Uterus (tissue), 4 donors: ENCODE results near the gene ARHGAP8. TPM values are rescaled to one million over a fixed set of nuclear protein-coding genes. Genes with fewer than 3 reads are reported as not detected.

ENCODE experiments used
- DNase-seq, 2 donors: peaks; one replicate each; pipeline ENCODE4 v3.0.0-alpha.2; 2019 to 2020
- H3K27ac ChIP-seq, 2 donors: fragments of 200-600 bp; sonication (generic); 1 replicate in 1 of 2; 2 replicates in 1 of 2; pipeline ENCODE4 v1.5.1; 2016 to 2018
- H3K27me3 ChIP-seq, 2 donors: fragments of 200-600 bp; sonication (generic); one replicate each; pipeline ENCODE4 v1.5.1; 2018 to 2019; ENCODE audit warnings: control low read depth in 1 of 2
- H3K36me3 ChIP-seq, 2 donors: fragments of 200-600 bp; sonication (generic); one replicate each; pipeline ENCODE4 v1.5.1; 2019; ENCODE audit warnings: control low read depth in 1 of 2
- H3K4me1 ChIP-seq, 2 donors: fragments of 200-600 bp; sonication (generic); one replicate each; pipeline ENCODE4 v1.5.1; 2018 to 2019; ENCODE audit warnings: control low read depth in 1 of 2
- H3K4me3 ChIP-seq, 2 donors: fragments of 200-600 bp; sonication (generic); 1 replicate in 1 of 2; 2 replicates in 1 of 2; pipeline ENCODE4 v1.5.1; 2018 to 2019; ENCODE audit warnings: mild to moderate bottlenecking in 1 of 2
- H3K9me3 ChIP-seq, 2 donors: fragments of 200-600 bp; sonication (generic); one replicate each; pipeline ENCODE4 v1.5.1; 2019; ENCODE audit warnings: control low read depth in 1 of 2
- CTCF ChIP-seq, 4 experiments: fragments of 200-600 bp in 2 of 4; fragments of 450-650 bp in 2 of 4; sonication (generic) in 2 of 4; IDR thresholded peaks; one replicate each; pipeline ENCODE4 v1.5.1; 2016 to 2019; ENCODE audit warnings: antibody characterized with exemption in 4 of 4, mild to moderate bottlenecking in 2 of 4, moderate library complexity in 1 of 4
- POLR2A ChIP-seq, 2 donors: fragments of 450-650 bp; IDR thresholded peaks; one replicate each; pipeline ENCODE4 v1.6.1; 2016; ENCODE audit warnings: antibody characterized with exemption in 2 of 2, mild to moderate bottlenecking in 1 of 2, moderate library complexity in 1 of 2
- intact Hi-C: fragments of 100-400 bp; cut with DNase I; formaldehyde crosslinking; loops from one replicate; pipeline ENCODE4 v1.15.1; 2023; ENCODE audit warnings: low total_unique reads
- total RNA-seq, 4 donors: library from RNA; depleted of rRNA in 3 of 4; stranded (reverse); fragments of >200 nt in 3 of 4; gene quantifications; one replicate each; pipeline versions ENCODE4 v1.1.0 to v1.2.4, GENCODE V29; 2014 to 2023
- donor health status: DM: yes; HTN: yes; CAD: no.

ARHGAP8 gene
- total RNA-seq, 4 donors from 2014 or later = 1.8 to 4.4 TPM; not detected in 2

- no peaks in the 10 kb centered on the region for H3K4me1 ChIP-seq
- no peak overlapping the region for H3K27ac ChIP-seq
- TF ChIP-seq POLR2A (IDR thresholded peaks at IDR 0.05) (no peak), CTCF (IDR thresholded peaks at IDR 0.05) (no peak)
- H3K27me3 ChIP-seq = no peaks in the 10 kb centered on the region
- H3K9me3 ChIP-seq = no peaks in the 10 kb centered on the region
- H3K4me3 ChIP-seq = no peak overlapping the region
- H3K36me3 ChIP-seq = no peaks in the 10 kb centered on the region
- intact Hi-C loops = no loop called here
- DNase-seq = no peak
Measured at GRCh38 chr22:44809456-44809855, 57.1 kb downstream of the ARHGAP8 start.

- no peak for DNase-seq
- Histone ChIP-seq H3K27ac (no peak overlapping the region), H3K36me3 (no peaks in the 10 kb centered on the region), H3K27me3 (no peaks in the 10 kb centered on the region), H3K4me1 (no peaks in the 10 kb centered on the region), H3K9me3 (no peaks in the 10 kb centered on the region), H3K4me3 (no peak overlapping the region)
- TF ChIP-seq POLR2A (IDR thresholded peaks at IDR 0.05) (no peak), CTCF (IDR thresholded peaks at IDR 0.05) (no peak)
- intact Hi-C loops = no loop called here
Measured at GRCh38 chr22:44811141-44811540, 58.8 kb downstream of the ARHGAP8 start.

GRCh38 chr22:44813416-44813815 is 61.0 kb downstream of the ARHGAP8 start:
- no peaks in the 10 kb centered on the region for H3K27me3 ChIP-seq
- no peaks in the 10 kb centered on the region for H3K4me1 ChIP-seq
- H3K27ac ChIP-seq = no peak overlapping the region
- intact Hi-C loops = no loop called here
- H3K36me3 ChIP-seq = no peaks in the 10 kb centered on the region
- no peak for TF ChIP-seq CTCF (IDR thresholded peaks at IDR 0.05)
- TF ChIP-seq POLR2A (IDR thresholded peaks at IDR 0.05) = no peak
- H3K4me3 ChIP-seq = no peak overlapping the region
- H3K9me3 ChIP-seq = no peaks in the 10 kb centered on the region
- no peak for DNase-seq

GRCh38 chr22:44814266-44815098 is 62.1 kb downstream of the ARHGAP8 start:
- Histone ChIP-seq H3K4me3 (no peak overlapping the region), H3K27ac (no peak overlapping the region), H3K27me3 (no peaks in the 10 kb centered on the region), H3K4me1 (no peaks in the 10 kb centered on the region), H3K36me3 (no peaks in the 10 kb centered on the region), H3K9me3 (no peaks in the 10 kb centered on the region)
- TF ChIP-seq CTCF (IDR thresholded peaks at IDR 0.05) = no peak
- TF ChIP-seq POLR2A (IDR thresholded peaks at IDR 0.05) = no peak
- intact Hi-C loops = no loop called here
- no peak for DNase-seq
